PFSK-1 (cell line): ENCODE results near the gene FCRLA. TPM values are rescaled to one million over a fixed set of nuclear protein-coding genes. Genes with fewer than 3 reads are reported as not detected.
"Not testable (repeated sequence)": the region's sequence is repeated elsewhere in the genome, so short reads cannot be mapped to it uniquely, and the experiment has no call there.

Experiments
- FOXP2 ChIP-seq: optimal IDR thresholded peaks from 2 replicates; pipeline ENCODE3; 2011; ENCODE audit warnings: borderline replicate concordance, control low read depth, inconsistent platforms; ENCODE audit not compliant: insufficient read depth; ENCODE audit errors: extremely low read length, extremely low read depth
- POLR2AphosphoS5 ChIP-seq: IDR thresholded peaks from 2 replicates; pipeline ENCODE4 v1.6.1; 2012; ENCODE audit warnings: low read depth, mild to moderate bottlenecking, control low read depth, low read length, moderate library complexity
- SIN3A ChIP-seq: IDR thresholded peaks from 2 replicates; pipeline ENCODE4 v1.6.1; 2012; ENCODE audit warnings: mild to moderate bottlenecking, low read length, moderate library complexity, borderline replicate concordance; ENCODE audit not compliant: insufficient read depth
- TAF1 ChIP-seq: IDR thresholded peaks from 2 replicates; pipeline ENCODE4 v1.6.1; 2012; ENCODE audit warnings: low read length, control low read depth, borderline replicate concordance; ENCODE audit not compliant: insufficient read depth
- polyA plus RNA-seq: library from polyadenylated mRNA; unstranded; fragments of >200 nt; gene quantifications from one replicate; pipeline ENCODE4 v1.2.1, GENCODE V29; 2012; ENCODE audit warnings: low read depth, missing spikeins; ENCODE audit not compliant: insufficient read length
- TF ChIP-seq, protein P1 (sequence below), 2 experiments: IDR thresholded peaks; 2 replicates each; pipeline versions ENCODE4 v1.6.1 to v1.8.0; 2011 to 2012; ENCODE audit warnings: low read depth in 2 of 2, low read length in 2 of 2, control low read depth in 1 of 2, inconsistent platforms in 1 of 2, mild to moderate bottlenecking in 1 of 2, moderate library complexity in 1 of 2; ENCODE audit not compliant: insufficient read depth in 1 of 2

FCRLA gene, protein sequence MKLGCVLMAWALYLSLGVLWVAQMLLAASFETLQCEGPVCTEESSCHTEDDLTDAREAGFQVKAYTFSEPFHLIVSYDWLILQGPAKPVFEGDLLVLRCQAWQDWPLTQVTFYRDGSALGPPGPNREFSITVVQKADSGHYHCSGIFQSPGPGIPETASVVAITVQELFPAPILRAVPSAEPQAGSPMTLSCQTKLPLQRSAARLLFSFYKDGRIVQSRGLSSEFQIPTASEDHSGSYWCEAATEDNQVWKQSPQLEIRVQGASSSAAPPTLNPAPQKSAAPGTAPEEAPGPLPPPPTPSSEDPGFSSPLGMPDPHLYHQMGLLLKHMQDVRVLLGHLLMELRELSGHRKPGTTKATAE
- 1.2 TPM for polyA plus RNA-seq

DNA sequence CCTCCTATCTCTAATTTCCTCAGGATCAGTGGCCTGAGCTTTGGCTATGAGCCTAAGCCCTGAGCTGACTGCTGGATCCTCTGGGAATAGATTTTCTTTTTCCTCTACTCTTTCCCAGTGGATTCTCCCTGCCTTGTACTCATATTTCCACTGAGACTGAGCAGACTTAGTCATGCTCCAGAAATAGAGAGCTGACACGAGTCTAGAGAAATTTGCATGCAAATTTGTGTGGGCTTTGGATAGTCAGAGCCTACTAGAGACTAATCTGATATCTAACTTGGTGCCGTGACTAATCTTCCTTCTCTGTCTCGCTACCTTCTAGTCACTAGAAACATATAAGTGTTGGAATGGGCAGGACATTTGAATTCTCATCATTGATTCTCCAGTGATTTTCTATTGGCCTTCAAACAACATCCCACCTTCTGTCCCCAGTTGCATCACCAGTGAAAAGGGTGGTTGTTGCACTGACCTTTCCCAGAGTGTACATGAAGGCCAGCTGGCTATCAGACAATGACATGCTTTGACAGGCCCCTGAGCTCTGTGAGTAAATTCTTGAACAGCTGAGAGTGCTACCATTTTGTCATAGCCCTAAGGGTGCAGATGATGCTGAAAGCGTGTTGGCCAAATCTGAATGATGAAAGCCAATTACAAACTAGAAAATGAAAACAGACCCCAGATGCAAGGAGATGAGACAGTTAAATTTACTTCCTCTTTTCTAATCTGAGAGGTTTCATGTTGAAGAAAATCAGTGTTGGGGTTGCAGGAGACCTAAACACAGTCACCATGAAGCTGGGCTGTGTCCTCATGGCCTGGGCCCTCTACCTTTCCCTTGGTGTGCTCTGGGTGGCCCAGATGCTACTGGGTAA lies at the start of gene FCRLA:
Gene FCRLA, plus strand, starts transcription at position 748 of the 866 bp plus-strand sequence. Its CDS starts 36 bp downstream, at position 784.
- TF ChIP-seq TAF1 (no peak), POLR2AphosphoS5 (no peak), SIN3A (no peak), FOXP2 (no peak)
- TF ChIP-seq, protein P1, sequence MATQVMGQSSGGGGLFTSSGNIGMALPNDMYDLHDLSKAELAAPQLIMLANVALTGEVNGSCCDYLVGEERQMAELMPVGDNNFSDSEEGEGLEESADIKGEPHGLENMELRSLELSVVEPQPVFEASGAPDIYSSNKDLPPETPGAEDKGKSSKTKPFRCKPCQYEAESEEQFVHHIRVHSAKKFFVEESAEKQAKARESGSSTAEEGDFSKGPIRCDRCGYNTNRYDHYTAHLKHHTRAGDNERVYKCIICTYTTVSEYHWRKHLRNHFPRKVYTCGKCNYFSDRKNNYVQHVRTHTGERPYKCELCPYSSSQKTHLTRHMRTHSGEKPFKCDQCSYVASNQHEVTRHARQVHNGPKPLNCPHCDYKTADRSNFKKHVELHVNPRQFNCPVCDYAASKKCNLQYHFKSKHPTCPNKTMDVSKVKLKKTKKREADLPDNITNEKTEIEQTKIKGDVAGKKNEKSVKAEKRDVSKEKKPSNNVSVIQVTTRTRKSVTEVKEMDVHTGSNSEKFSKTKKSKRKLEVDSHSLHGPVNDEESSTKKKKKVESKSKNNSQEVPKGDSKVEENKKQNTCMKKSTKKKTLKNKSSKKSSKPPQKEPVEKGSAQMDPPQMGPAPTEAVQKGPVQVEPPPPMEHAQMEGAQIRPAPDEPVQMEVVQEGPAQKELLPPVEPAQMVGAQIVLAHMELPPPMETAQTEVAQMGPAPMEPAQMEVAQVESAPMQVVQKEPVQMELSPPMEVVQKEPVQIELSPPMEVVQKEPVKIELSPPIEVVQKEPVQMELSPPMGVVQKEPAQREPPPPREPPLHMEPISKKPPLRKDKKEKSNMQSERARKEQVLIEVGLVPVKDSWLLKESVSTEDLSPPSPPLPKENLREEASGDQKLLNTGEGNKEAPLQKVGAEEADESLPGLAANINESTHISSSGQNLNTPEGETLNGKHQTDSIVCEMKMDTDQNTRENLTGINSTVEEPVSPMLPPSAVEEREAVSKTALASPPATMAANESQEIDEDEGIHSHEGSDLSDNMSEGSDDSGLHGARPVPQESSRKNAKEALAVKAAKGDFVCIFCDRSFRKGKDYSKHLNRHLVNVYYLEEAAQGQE (IDR thresholded peaks at IDR 0.05; ENCODE audit: insufficient read depth in 1 of 2, low read depth in 2 of 2, low read length in 2 of 2) = no peak

DNA sequence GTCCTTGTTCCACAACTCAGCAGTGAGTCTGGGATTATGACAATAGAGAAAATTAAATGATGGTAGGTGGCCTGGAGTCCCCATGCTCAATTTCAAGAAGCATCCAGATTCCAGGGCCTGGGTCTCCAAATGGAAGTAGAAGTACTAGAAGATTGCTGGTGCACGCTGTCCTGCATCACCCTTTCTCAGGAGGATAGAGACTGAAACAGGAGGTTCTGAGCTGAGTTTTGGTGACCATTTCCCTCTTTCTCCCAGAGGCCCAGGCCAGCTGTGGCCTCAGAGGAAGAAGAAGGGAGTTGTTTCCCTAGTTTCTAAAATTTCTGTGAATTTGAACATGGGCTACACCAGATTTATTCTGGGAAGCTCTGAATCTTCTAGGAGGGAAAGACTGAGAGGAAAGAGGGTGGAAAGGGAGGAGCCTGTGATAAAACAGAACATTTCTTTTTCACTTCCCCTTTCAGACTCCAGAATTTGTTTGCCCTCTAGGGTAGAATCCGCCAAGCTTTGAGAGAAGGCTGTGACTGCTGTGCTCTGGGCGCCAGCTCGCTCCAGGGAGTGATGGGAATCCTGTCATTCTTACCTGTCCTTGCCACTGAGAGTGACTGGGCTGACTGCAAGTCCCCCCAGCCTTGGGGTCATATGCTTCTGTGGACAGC lies 44.2 kb upstream of the FCRLA start, which contains the start of gene FCGR2B:
Gene FCGR2B, plus strand, starts transcription at position 460 of the 656 bp plus-strand sequence. Its CDS starts 99 bp downstream, at position 559.
- TF ChIP-seq SIN3A, POLR2AphosphoS5: not testable (repeated sequence)
- TF ChIP-seq, protein P1 (IDR thresholded peaks at IDR 0.05; ENCODE audit: insufficient read depth in 1 of 2, low read depth in 2 of 2, low read length in 2 of 2) = not testable (repeated sequence)

DNA sequence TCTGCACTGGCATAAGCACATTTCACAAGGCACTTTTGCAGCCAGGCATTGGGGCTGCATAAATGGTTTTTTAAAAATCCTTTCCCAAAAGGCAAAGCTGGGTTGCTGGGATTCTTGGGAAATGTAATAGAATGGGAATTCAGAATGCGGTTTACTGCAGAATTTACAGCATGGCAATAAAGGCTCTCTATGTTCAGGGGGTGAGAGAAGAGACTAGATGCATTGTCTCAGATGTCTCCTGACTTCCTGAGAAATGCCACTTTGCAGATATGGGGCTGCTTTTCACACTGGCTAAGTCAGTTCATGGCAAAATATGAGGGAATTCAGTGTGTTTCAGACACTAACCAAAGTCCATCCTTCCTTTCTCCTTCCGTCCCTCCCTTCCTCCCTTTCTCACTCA lies 30.6 kb upstream of the FCRLA start:
- TF ChIP-seq, protein P1 (IDR thresholded peaks at IDR 0.05; ENCODE audit: insufficient read depth in 1 of 2, low read depth in 2 of 2, low read length in 2 of 2) = no peak
- TF ChIP-seq SIN3A (no peak), TAF1 (no peak), FOXP2 (no peak), POLR2AphosphoS5 (no peak)

DNA sequence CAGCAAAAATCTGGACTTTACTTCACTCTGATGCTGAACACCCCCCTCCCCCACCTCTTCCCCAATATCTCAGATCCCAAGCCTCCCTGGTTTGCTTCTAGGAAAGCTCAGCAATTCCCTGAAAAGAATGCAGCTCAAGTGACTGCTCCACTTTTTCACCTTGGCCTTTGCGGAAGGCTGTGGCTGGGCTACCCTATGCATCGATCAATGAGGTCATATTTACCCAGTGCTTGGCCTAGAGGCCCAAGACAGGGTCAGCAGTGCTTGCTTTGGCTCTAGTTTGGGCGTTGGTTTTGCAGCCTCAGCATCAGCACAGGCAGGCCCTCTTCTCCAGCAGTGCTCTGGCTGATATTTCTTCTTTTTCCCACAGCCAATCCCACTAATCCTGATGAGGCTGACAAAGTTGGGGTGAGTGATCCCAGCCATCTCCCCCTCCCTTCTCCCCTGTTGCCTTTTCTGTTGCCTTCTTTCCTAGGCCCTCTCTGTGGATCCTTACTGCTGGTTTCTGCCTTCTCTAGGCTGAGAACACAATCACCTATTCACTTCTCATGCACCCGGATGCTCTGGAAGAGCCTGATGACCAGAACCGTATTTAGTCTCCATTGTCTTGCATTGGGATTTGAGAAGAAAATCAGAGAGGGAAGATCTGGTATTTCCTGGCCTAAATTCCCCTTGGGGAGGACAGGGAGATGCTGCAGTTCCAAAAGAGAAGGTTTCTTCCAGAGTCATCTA lies 29.9 kb upstream of the FCRLA start:
- TF ChIP-seq POLR2AphosphoS5 (no peak), FOXP2 (no peak), TAF1 (no peak), SIN3A (no peak)
- TF ChIP-seq, protein P1 (IDR thresholded peaks at IDR 0.05; ENCODE audit: insufficient read depth in 1 of 2, low read depth in 2 of 2, low read length in 2 of 2) = no peak
